Stimulated activated CD8-positive, alpha-beta memory T cell treated with anti-CD3 and anti-CD28 coated beads, Interleukin-15, amount 100 ng/mL, for 24 hours (primary cell): ENCODE data around the gene LGALS7.

Experiments
- DNase-seq: peaks from one replicate; pipeline ENCODE4 v3.0.0-alpha.2; 2020; ENCODE audit warnings: low read depth

Gene LGALS7

GRCh38 chr19:38739440-38740256 lies 33.7 kb downstream of the LGALS7 start:
- DNase-seq, result no peak

- DNase-seq, result no peak
Measured at GRCh38 chr19:38737921-38738737, 35.2 kb downstream of the LGALS7 start.

- DNase-seq, result no peak
Measured at GRCh38 chr19:38737281-38737865, 35.9 kb downstream of the LGALS7 start.

- DNase-seq, result no peak
Measured at GRCh38 chr19:38736413-38737280, 36.7 kb downstream of the LGALS7 start.

GRCh38 chr19:38736036-38736412 lies 37.3 kb downstream of the LGALS7 start:
- DNase-seq, result no peak

GRCh38 chr19:38735257-38735686 lies 38.0 kb downstream of the LGALS7 start:
- DNase-seq, result no peak

- no peak for DNase-seq
Measured at GRCh38 chr19:38734426-38735256, 38.7 kb downstream of the LGALS7 start.

GRCh38 chr19:38734176-38734425 lies 39.2 kb downstream of the LGALS7 start:
- DNase-seq, result no peak

- no peak for DNase-seq
Measured at GRCh38 chr19:38733493-38734175, 39.7 kb downstream of the LGALS7 start.

GRCh38 chr19:38733241-38733492 lies 40.1 kb downstream of the LGALS7 start:
- no peak for DNase-seq

- DNase-seq, result no peak
Measured at GRCh38 chr19:38731654-38732301, 41.5 kb downstream of the LGALS7 start.

- DNase-seq, result no peak
Measured at GRCh38 chr19:38730731-38731589, 42.4 kb downstream of the LGALS7 start.

- no peak for DNase-seq
Measured at GRCh38 chr19:38730470-38730730, 42.9 kb downstream of the LGALS7 start.

GRCh38 chr19:38729653-38730469 lies 43.5 kb downstream of the LGALS7 start:
- peak; percentile 66 for DNase-seq

GRCh38 chr19:38728752-38729541 lies 44.4 kb downstream of the LGALS7 start:
- DNase-seq, result no peak

- DNase-seq, result no peak
Measured at GRCh38 chr19:38727868-38728660, 45.3 kb downstream of the LGALS7 start.

GRCh38 chr19:38727306-38727867 lies 45.9 kb downstream of the LGALS7 start:
- no peak for DNase-seq
